ENCODE measurements around the gene LGALS3BP. TPM values are rescaled to one million over a fixed set of nuclear protein-coding genes. Genes with fewer than 3 reads are reported as not detected.

LGALS3BP gene
- total and polyA plus RNA-seq, 2 of the 4 experiments (the other 2 are of a cell fraction): 33.7 to 273 TPM

- Histone ChIP-seq H3K23ac (ENCODE audit: low read depth, low read length) (no peak overlapping the region), H2BK120ac (ENCODE audit: low read depth, low read length) (no peak overlapping the region), H3K4ac (ENCODE audit: low read depth, low read length) (no peak overlapping the region), H4K8ac (ENCODE audit: low read depth in 2 of 2, low read length in 2 of 2) (no peak overlapping the region), H3K4me1 (ENCODE audit: control insufficient read depth, insufficient read depth, low read length) (peaks cover 5% of the 10 kb centered on the region), H2AK5ac (ENCODE audit: low read depth, low read length) (no peak overlapping the region), H2AK9ac (replicated peaks; ENCODE audit: low read depth, low read length, poor library complexity) (no peak overlapping the region), H4K91ac (ENCODE audit: insufficient read depth, low read depth, low read length) (no peak overlapping the region), H3K27me3 (ENCODE audit: control insufficient read depth, insufficient read depth, low read length) (no peaks in the 10 kb centered on the region), H2BK5ac (ENCODE audit: low read depth, low read length, poor library complexity, severe bottlenecking) (no peak overlapping the region), H2BK15ac (ENCODE audit: low read depth, low read length) (no peak overlapping the region), H3K9me1 (ENCODE audit: insufficient read depth, low read length) (no peaks in the 10 kb centered on the region), H4K5ac (ENCODE audit: low read depth, low read length) (no peak overlapping the region), H3K9ac (ENCODE audit: low read depth, low read length) (no peak overlapping the region), H3K36me3 (ENCODE audit: control insufficient read depth, insufficient read depth, low read length) (peaks cover 17% of the 10 kb centered on the region; the same call in 1 of the 2 replicates), H3K56ac (ENCODE audit: extremely low read depth, insufficient read depth, low read length) (no peak overlapping the region), H3K27ac (ENCODE audit: insufficient read depth, low read length) (no peak overlapping the region), H2AFZ (replicated peaks; ENCODE audit: low read length, poor library complexity) (no peak overlapping the region), H2BK20ac (ENCODE audit: low read depth, low read length) (no peak overlapping the region), H3K18ac (ENCODE audit: low read depth, low read length) (no peak overlapping the region), H3K4me3 (ENCODE audit: insufficient read depth, low read depth, low read length) (no peak overlapping the region), H3K79me1 (ENCODE audit: low read depth in 1 of 2, low read length in 2 of 2) (peaks cover 0 to 10% of the 10 kb centered on the region in 2 experiments; a peak in 1 of 4 replicates), H4K20me1 (ENCODE audit: insufficient read depth, low read length) (no peaks in the 10 kb centered on the region), H3K4me2 (ENCODE audit: low read depth, low read length) (no peak overlapping the region), H3K14ac (replicated peaks; ENCODE audit: low read depth, low read length) (no peak overlapping the region), H3K9me3 (ENCODE audit: control insufficient read depth, insufficient read depth, low read length) (no peaks in the 10 kb centered on the region)
- in situ Hi-C loops (cut with MboI; ENCODE audit: low sequenced_read_pairs): loop anchor here (5.0 to 25.0 kb wide), 2 partner anchors 103 to 478 kb away; no protein-coding TSS in a partner anchor
- BruUV-seq (replicated peaks): no TSS peak
- no peak for TF ChIP-seq RFX5 (IDR thresholded peaks at IDR 0.05; ENCODE audit: low read depth, low read length)
- no peak for TF ChIP-seq RAD21 (IDR thresholded peaks at IDR 0.05; ENCODE audit: low read length)
- TF ChIP-seq SMC3 (IDR thresholded peaks at IDR 0.05; ENCODE audit: low read depth, low read length): no peak
- no peak for TF ChIP-seq MAFK (IDR thresholded peaks at IDR 0.05; ENCODE audit: low read depth, low read length)
- no peak for TF ChIP-seq POLR2A (IDR thresholded peaks at IDR 0.05; ENCODE audit: low read depth, low read length)
- dilution Hi-C loops (cut with HindIII; ENCODE audit: low sequenced_read_pairs, unreplicated experiment): no loop called here
- DNase-seq (no peak), ATAC-seq (ENCODE audit: low read depth) (no peak)
- WGBS, 2 experiments (ENCODE audit: extremely low coverage in 2 of 2, insufficient read length in 1 of 2): 100% methylated on average over 1 of the region's 8 CpGs; no CpG with 5 or more reads in 1 of the 2 experiments
- intact Hi-C loops (cut with micrococcal nuclease): no loop called here
- POLR2A ChIA-PET (ENCODE audit: unreplicated experiment): interaction anchor here (0.5 kb wide), 1 partner anchor 42 kb away, joined by 3 read pairs; no protein-coding TSS in a partner anchor
- CTCF ChIA-PET: no interaction called here
These were observed 14.2 kb downstream of the LGALS3BP start for GRCh38 chr17:78965491-78965924.
